ENCODE results near the gene EFR3B. TPM values are rescaled to one million over a fixed set of nuclear protein-coding genes. Genes with fewer than 3 reads are reported as not detected.

EFR3B gene
- total RNA-seq, 2 experiments from 2014 or later: not detected

DNA sequence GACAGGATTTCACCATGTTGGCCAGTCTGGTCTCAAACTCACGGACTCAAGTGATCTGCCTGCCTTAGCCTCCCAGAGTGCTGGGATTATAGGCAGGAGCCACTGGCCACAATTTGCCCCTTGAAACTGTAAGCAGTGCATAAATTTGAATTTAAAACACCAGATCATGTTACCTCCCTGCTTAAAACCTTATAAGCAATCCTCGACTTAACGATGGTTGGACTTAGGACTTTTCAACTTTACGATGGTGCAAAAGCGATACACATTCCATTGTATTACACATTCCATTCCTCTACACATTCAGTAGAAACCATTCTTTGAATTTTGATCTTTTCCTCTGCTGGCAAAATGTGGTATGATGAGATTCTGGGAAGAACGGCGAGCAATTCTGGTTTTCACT lies 23.2 kb upstream of the EFR3B start:
- Histone ChIP-seq H3K4me2 (ENCODE audit: low read length) (no peak overlapping the region), H3K9me3 (ENCODE audit: low read length) (no peaks in the 10 kb centered on the region), H3K4me1 (ENCODE audit: insufficient read depth, low read length, poor library complexity, severe bottlenecking) (no peaks in the 10 kb centered on the region), H3K4me3 (ENCODE audit: low read depth, low read length, poor library complexity, severe bottlenecking) (no peak overlapping the region), H3K27ac (ENCODE audit: low read depth, low read length, poor library complexity, severe bottlenecking) (no peak overlapping the region), H3K36me3 (ENCODE audit: insufficient read depth, low read length) (no peaks in the 10 kb centered on the region), H3K9me2 (ENCODE audit: insufficient read depth, low read length) (no peaks in the 10 kb centered on the region), H2AFZ (ENCODE audit: low read length) (no peak overlapping the region), H4K20me1 (ENCODE audit: insufficient read depth, low read length) (no peaks in the 10 kb centered on the region), H3K79me2 (ENCODE audit: insufficient read depth, low read depth, low read length) (no peaks in the 10 kb centered on the region)
- TF ChIP-seq, protein P1, sequence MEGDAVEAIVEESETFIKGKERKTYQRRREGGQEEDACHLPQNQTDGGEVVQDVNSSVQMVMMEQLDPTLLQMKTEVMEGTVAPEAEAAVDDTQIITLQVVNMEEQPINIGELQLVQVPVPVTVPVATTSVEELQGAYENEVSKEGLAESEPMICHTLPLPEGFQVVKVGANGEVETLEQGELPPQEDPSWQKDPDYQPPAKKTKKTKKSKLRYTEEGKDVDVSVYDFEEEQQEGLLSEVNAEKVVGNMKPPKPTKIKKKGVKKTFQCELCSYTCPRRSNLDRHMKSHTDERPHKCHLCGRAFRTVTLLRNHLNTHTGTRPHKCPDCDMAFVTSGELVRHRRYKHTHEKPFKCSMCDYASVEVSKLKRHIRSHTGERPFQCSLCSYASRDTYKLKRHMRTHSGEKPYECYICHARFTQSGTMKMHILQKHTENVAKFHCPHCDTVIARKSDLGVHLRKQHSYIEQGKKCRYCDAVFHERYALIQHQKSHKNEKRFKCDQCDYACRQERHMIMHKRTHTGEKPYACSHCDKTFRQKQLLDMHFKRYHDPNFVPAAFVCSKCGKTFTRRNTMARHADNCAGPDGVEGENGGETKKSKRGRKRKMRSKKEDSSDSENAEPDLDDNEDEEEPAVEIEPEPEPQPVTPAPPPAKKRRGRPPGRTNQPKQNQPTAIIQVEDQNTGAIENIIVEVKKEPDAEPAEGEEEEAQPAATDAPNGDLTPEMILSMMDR (conservative IDR thresholded peaks at IDR 0.05; ENCODE audit: low read length): no peak
- TF ChIP-seq EZH2phosphoT487 (IDR thresholded peaks at IDR 0.05; ENCODE audit: borderline replicate concordance, low read depth, low read length): no peak
- ChIA-PET POLR2A (no interaction called here), CTCF (ENCODE audit: unreplicated experiment) (no interaction called here)
- DNase-seq (ENCODE audit: low spot score): no peak
- no TSS peak for BruUV-seq (replicated peaks)
- intact Hi-C loops (cut with micrococcal nuclease; ENCODE audit: unreplicated experiment): no loop called here

GRCh38 chr2:25021791-25022362 lies 20.0 kb upstream of the EFR3B start:
- no peak overlapping the region for H3K4me3 ChIP-seq (ENCODE audit: low read depth, low read length, poor library complexity, severe bottlenecking)
- no peaks in the 10 kb centered on the region for H3K36me3 ChIP-seq (ENCODE audit: insufficient read depth, low read length)
- H3K9me2 ChIP-seq (ENCODE audit: insufficient read depth, low read length): no peaks in the 10 kb centered on the region
- no peaks in the 10 kb centered on the region for H4K20me1 ChIP-seq (ENCODE audit: insufficient read depth, low read length)
- no peak overlapping the region for H3K4me2 ChIP-seq (ENCODE audit: low read length)
- H3K9me3 ChIP-seq (ENCODE audit: low read length): no peaks in the 10 kb centered on the region
- TF ChIP-seq EZH2phosphoT487 (IDR thresholded peaks at IDR 0.05; ENCODE audit: borderline replicate concordance, low read depth, low read length): no peak
- TF ChIP-seq, protein P1 (conservative IDR thresholded peaks at IDR 0.05; ENCODE audit: low read length): no peak
- no peak overlapping the region for H3K27ac ChIP-seq (ENCODE audit: low read depth, low read length, poor library complexity, severe bottlenecking)
- ChIA-PET CTCF (ENCODE audit: unreplicated experiment) (no interaction called here), POLR2A (interaction anchor here (0.6 kb wide), 1 partner anchor 13 kb away, joined by 4 read pairs; no protein-coding TSS in a partner anchor)
- no peaks in the 10 kb centered on the region for H3K4me1 ChIP-seq (ENCODE audit: insufficient read depth, low read length, poor library complexity, severe bottlenecking)
- DNase-seq (ENCODE audit: low spot score): no peak
- H3K79me2 ChIP-seq (ENCODE audit: insufficient read depth, low read depth, low read length): no peaks in the 10 kb centered on the region
- intact Hi-C loops (cut with micrococcal nuclease; ENCODE audit: unreplicated experiment): no loop called here
- no TSS peak for BruUV-seq (replicated peaks)
- no peak overlapping the region for H2AFZ ChIP-seq (ENCODE audit: low read length)

DNA sequence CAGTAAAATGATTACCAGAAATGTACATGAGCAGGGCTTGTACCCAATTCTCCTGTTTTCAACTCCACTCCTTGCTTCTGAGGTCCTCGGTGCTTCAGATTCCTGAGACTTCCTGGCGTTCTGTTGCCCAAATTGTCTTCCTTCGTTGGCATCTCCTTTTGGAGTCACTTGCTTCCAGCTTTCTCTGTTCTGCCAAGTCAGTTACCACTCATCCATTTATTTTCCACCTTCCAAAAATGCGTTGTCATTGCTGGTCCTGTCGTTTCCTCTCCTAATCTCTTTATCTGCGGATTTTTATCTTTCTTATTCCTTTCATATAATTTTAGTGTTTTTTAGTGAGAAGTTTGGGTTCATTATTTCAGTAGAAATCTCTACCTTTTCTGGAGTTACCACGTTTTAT lies 18.5 kb upstream of the EFR3B start:
- Histone ChIP-seq H3K4me3 (ENCODE audit: low read depth, low read length, poor library complexity, severe bottlenecking) (no peak overlapping the region), H3K9me3 (ENCODE audit: low read length) (no peaks in the 10 kb centered on the region), H3K79me2 (ENCODE audit: insufficient read depth, low read depth, low read length) (no peaks in the 10 kb centered on the region), H3K4me1 (ENCODE audit: insufficient read depth, low read length, poor library complexity, severe bottlenecking) (no peaks in the 10 kb centered on the region), H2AFZ (ENCODE audit: low read length) (no peak overlapping the region), H4K20me1 (ENCODE audit: insufficient read depth, low read length) (no peaks in the 10 kb centered on the region), H3K4me2 (ENCODE audit: low read length) (no peak overlapping the region), H3K36me3 (ENCODE audit: insufficient read depth, low read length) (no peaks in the 10 kb centered on the region), H3K27ac (ENCODE audit: low read depth, low read length, poor library complexity, severe bottlenecking) (no peak overlapping the region), H3K9me2 (ENCODE audit: insufficient read depth, low read length) (no peaks in the 10 kb centered on the region)
- DNase-seq (ENCODE audit: low spot score): no peak
- intact Hi-C loops (cut with micrococcal nuclease; ENCODE audit: unreplicated experiment): no loop called here
- CTCF ChIA-PET (ENCODE audit: unreplicated experiment): no interaction called here
- no TSS peak for BruUV-seq (replicated peaks)
- POLR2A ChIA-PET: no interaction called here
- TF ChIP-seq, protein P1 (conservative IDR thresholded peaks at IDR 0.05; ENCODE audit: low read length): no peak
- TF ChIP-seq EZH2phosphoT487 (IDR thresholded peaks at IDR 0.05; ENCODE audit: borderline replicate concordance, low read depth, low read length): no peak

Measured in OCI-LY7 (cell line).